ENCODE data around the gene CCRL2. TPM values are rescaled to one million over a fixed set of nuclear protein-coding genes. Genes with fewer than 3 reads are reported as not detected.

The CCRL2 gene
- total RNA-seq, 4 donors from 2014 or later = 0.88 to 3.2 (median 1.7) TPM

DNA sequence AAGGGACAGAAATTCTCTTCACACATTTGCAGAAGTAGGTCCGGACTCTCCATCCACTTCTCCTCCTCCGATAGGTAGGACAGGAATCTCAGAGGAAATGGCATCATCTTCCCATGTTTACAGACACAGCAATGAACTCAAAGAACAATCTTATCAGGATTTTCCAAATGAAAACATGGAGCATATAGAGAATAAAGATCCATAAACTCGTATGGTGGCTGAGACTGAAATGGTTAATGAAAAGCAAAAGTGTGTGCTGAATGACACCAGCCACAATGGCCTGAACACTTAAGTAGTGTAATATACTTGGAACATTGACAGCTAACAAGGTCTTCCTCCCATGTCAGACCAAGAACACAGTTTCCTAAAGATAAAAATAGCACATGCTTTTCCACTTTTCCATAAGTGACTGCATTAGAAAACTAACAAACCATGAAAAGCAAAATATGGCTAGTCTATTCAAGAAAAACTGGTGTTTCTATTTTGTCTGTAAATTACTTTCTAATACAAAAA is 5.8 kb downstream of the CCRL2 start:
- Histone ChIP-seq H3K4me3 (no peak overlapping the region), H3K9me3 (no peaks in the 10 kb centered on the region), H3K4me1 (peaks cover 0 to 7% of the 10 kb centered on the region in 2 donors), H3K27me3 (no peaks in the 10 kb centered on the region), H3K27ac (peak overlapping the region in 1 of 2 donors; percentile 5), H3K36me3 (no peaks in the 10 kb centered on the region)
- intact Hi-C loops (cut with DNase I; ENCODE audit: low total_unique reads) = no loop called here
- TF ChIP-seq POLR2A (IDR thresholded peaks at IDR 0.05) = no peak
- TF ChIP-seq, protein P1, sequence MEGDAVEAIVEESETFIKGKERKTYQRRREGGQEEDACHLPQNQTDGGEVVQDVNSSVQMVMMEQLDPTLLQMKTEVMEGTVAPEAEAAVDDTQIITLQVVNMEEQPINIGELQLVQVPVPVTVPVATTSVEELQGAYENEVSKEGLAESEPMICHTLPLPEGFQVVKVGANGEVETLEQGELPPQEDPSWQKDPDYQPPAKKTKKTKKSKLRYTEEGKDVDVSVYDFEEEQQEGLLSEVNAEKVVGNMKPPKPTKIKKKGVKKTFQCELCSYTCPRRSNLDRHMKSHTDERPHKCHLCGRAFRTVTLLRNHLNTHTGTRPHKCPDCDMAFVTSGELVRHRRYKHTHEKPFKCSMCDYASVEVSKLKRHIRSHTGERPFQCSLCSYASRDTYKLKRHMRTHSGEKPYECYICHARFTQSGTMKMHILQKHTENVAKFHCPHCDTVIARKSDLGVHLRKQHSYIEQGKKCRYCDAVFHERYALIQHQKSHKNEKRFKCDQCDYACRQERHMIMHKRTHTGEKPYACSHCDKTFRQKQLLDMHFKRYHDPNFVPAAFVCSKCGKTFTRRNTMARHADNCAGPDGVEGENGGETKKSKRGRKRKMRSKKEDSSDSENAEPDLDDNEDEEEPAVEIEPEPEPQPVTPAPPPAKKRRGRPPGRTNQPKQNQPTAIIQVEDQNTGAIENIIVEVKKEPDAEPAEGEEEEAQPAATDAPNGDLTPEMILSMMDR (IDR thresholded peaks at IDR 0.05) = no peak
- DNase-seq = no peak

DNA sequence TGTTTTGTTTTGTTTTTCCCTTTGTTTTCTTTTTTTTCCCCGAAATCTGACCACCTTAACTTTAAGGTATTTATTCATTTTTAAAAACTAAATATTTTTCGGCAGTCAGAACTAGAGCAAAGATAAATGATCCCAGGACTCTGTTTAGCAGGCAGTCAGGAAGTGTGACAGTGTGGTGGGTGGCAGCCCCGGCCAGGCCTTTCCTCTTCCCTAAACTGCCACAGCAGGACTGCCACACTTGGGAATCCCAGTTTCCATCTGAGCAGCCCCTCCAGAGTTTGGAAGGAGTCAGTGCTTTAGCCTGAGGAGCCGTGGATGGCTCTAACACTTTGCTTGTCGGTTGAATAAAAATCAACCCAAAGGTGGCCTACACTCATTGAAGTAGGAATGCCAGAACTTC is 6.9 kb downstream of the CCRL2 start:
- H3K27ac ChIP-seq = no peak overlapping the region
- no peak for DNase-seq
- no peak for TF ChIP-seq POLR2A (IDR thresholded peaks at IDR 0.05)
- TF ChIP-seq, protein P1 (IDR thresholded peaks at IDR 0.05) = no peak
- H3K9me3 ChIP-seq = no peaks in the 10 kb centered on the region
- H3K36me3 ChIP-seq = no peaks in the 10 kb centered on the region
- intact Hi-C loops (cut with DNase I; ENCODE audit: low total_unique reads) = no loop called here
- no peaks in the 10 kb centered on the region for H3K4me1 ChIP-seq
- H3K4me3 ChIP-seq = no peak overlapping the region
- H3K27me3 ChIP-seq = no peaks in the 10 kb centered on the region

DNA sequence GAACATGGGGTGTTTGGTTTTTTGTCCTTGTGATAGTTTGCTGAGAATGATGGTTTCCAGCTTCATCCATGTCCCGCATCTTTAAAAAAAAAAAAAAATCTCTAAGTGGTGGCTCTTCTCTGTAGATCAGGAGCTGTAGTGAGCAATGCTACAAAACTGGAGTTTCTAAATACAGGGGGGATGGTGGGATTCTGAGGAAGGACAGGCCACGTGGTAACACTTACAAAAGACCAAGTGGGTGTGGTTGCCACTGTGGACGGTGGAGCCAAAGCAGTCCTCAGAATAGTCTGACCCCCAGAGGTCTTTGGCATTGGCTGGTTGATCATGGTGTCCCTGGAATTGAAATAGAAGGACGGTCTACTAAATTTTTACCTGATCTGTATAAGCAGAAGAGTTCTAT is 7.7 kb downstream of the CCRL2 start:
- Histone ChIP-seq H3K4me3 (no peak overlapping the region), H3K4me1 (no peaks in the 10 kb centered on the region), H3K36me3 (no peaks in the 10 kb centered on the region), H3K27me3 (no peaks in the 10 kb centered on the region), H3K9me3 (no peaks in the 10 kb centered on the region), H3K27ac (no peak overlapping the region)
- intact Hi-C loops (cut with DNase I; ENCODE audit: low total_unique reads) = no loop called here
- DNase-seq = no peak
- TF ChIP-seq, protein P1 (IDR thresholded peaks at IDR 0.05) = no peak
- no peak for TF ChIP-seq POLR2A (IDR thresholded peaks at IDR 0.05)

DNA sequence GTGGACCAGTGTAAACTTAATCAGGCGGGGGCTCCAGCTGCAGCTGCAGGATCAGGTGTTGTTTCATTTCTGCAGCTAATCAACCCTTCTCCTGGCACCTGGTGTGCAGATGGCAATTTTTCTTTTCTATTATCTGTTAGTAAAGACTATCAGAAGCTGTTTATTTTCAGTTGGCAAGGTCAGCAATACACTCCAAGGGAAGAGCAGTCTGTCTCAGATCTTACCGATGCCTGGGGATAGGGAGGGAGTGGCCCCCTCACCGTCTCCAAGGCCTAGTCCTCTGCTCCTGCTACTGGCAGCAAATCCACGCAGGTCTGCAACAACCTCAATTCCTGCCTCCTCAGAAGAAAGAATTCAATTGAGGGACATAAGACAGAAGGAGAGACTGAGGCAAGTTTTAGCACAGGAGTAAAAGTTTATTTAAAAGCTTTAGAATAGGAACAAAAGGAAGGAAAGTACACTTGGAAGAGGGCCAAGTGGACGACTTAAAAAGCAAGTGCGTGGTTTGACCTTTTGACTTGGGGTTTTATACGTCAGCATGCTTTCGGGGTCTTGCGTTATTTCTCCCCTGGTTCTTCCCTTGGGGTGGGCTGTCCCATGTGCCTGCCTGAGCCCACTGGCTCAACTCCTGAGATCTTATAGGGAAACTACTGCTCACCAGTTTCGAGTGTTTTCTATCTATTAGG is 9.2 kb downstream of the CCRL2 start:
- no peak overlapping the region for H3K4me3 ChIP-seq
- DNase-seq = no peak

More for the DNA sequence above, 9.2 kb downstream of the CCRL2 start:
- intact Hi-C loops (cut with DNase I; ENCODE audit: low total_unique reads) = no loop called here
- no peaks in the 10 kb centered on the region for H3K36me3 ChIP-seq
- H3K9me3 ChIP-seq = no peaks in the 10 kb centered on the region
- H3K27ac ChIP-seq = no peak overlapping the region
- H3K4me1 ChIP-seq = no peaks in the 10 kb centered on the region
- TF ChIP-seq, protein P1 (IDR thresholded peaks at IDR 0.05) = no peak
- no peak for TF ChIP-seq POLR2A (IDR thresholded peaks at IDR 0.05)
- H3K27me3 ChIP-seq = no peaks in the 10 kb centered on the region

Measured in uterus (tissue), 4 donors.